DMS53 treated with DMSO at 0.1 percent for 48 hours (cell line): ENCODE results near the gene HNRNPM.

ENCODE experiments used
- DNase-seq: peaks from one replicate; lab custom pipeline; 2025; ENCODE audit not compliant: unreplicated experiment; lab: John Stamatoyannopoulos, UW

HNRNPM gene

DNA sequence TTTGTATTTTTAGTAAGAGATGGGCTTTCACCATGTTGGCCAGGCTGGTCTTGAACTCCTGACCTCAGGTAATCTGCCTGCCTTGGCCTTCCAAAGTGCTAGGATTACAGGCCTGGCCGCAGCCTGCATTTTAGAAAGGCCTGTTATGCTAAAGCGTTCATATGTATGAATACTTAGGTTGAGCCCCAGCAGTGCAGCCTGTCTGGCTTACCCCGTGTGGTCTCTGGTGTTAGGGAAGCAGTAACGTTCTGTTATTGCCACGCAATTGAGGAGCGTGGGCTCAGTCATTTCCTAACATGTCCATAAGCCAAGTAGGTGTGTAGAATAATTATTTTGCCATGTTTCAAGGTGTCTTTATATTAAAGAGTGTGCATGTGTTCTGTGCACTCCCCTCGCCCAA, 14.3 kb downstream of the HNRNPM start:
- DNase-seq, result no peak

DNA sequence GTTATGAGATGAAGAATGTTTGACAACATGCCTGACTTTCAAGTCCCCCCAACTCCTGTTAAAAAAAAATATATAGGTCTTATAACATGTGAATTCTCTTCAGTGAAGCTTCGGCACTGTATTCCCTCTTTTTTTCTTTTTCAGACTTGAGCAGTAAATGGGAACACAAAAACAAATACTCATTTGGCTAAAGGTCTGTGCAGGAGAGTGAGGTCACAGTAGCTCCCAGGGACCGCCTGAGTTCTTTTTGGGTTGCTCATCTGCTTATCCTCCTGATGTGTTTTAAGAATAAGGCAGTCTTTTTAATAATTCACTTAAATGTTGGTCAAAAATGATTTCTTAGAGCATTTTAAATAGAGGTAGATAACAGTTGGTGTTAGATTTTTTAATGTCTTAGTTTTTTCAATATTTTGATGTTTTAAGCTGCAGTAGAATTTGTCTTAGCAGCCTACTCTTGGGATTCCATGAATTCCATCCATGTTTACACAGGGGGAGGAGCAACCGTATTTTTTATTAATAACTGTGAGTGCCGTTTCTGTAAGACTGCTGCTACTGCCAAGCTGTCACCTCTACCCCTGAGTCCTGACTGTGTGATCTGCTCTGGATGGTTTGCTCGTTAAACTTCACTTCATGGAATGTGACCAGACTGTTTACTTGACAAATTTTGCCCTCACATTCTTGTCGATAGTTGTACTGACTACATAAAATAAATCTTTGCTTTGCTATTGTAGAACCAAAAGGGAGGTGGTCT, 14.9 kb downstream of the HNRNPM start:
- DNase-seq, result no peak

- no peak for DNase-seq
Measured at GRCh38 chr19:8460516-8461298, 15.9 kb downstream of the HNRNPM start.

- DNase-seq, result no peak
Measured at GRCh38 chr19:8461376-8461775, 16.6 kb downstream of the HNRNPM start.

- DNase-seq, result no peak
Measured at GRCh38 chr19:8461891-8462290, 17.1 kb downstream of the HNRNPM start.

DNA sequence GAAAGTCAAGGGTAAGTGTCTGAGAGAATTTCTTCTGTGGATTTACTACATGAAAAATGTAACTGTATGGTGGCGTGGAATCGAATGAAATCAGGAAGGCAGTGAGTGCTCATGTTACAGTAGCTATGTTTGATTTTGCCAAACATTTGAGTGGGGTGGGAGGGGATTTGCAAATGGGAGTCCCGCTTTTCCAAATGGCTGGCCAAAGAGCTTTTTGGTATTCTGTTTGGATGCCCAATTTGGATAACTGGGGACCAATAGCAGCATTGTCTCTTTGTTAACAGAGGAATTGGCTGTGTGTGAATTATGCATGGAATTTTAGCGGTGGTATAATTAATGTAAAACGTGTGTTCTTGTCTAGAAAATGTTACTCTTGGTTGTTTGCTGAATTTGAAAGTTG, 17.8 kb downstream of the HNRNPM start:
- DNase-seq, result no peak

- no peak for DNase-seq
Measured at GRCh38 chr19:8463365-8463764, 18.6 kb downstream of the HNRNPM start.

DNA sequence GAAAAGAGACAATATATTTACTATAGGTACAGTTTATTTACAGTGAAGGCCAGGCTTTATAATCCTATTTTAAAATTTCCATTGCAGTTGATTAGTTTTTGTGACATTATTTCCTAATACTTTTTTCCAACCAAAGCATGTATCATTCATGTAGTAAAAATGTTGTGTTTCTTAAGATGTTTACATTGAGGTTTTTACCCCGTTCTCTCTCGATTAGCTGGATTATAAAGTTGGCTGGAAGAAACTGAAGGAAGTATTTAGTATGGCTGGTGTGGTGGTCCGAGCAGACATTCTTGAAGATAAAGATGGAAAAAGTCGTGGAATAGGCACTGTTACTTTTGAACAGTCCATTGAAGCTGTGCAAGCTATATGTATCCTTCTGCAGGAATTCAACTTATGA, 21.2 kb downstream of the HNRNPM start:
- DNase-seq, result no peak

GRCh38 chr19:8468124-8468523, 23.3 kb downstream of the HNRNPM start:
- no peak for DNase-seq

- DNase-seq, result no peak
Measured at GRCh38 chr19:8468761-8469373, 24.1 kb downstream of the HNRNPM start.

DNA sequence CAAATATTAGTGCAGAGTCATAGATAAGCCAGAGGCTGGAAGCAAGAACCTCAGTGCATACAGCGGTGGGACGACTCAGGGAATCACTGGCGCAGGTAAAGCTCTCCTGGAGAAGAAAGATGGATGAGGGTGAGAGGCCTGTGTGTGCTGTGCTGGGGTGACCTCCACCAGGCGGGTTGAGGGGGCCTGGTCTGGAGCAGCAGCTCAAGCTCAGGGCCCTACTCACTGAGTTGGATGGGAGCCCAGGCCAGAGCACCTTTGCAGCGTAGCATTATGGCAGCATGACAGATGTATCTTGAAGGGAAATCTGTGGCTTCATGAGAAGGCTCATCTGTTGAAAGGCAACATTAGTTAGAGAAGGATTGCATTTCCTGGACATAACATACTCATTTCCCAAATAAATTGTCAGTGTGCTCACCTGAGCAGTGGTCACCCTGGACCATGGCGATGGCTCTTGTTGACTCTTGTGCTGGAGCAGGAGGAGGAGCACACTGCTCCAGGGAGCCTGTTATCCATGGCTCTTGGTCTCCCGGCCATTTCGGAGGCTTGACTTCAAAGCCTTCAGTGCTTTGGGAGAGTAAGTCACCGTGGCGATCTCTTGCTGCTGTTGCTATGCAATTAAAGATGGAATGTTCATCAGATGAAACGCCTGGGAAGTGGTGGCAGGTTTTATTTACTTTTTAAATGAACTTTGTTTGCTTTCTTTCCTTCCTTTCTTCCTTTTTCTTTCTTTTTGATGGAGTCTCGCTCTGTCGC, 25.0 kb downstream of the HNRNPM start:
- DNase-seq, result no peak

DNA sequence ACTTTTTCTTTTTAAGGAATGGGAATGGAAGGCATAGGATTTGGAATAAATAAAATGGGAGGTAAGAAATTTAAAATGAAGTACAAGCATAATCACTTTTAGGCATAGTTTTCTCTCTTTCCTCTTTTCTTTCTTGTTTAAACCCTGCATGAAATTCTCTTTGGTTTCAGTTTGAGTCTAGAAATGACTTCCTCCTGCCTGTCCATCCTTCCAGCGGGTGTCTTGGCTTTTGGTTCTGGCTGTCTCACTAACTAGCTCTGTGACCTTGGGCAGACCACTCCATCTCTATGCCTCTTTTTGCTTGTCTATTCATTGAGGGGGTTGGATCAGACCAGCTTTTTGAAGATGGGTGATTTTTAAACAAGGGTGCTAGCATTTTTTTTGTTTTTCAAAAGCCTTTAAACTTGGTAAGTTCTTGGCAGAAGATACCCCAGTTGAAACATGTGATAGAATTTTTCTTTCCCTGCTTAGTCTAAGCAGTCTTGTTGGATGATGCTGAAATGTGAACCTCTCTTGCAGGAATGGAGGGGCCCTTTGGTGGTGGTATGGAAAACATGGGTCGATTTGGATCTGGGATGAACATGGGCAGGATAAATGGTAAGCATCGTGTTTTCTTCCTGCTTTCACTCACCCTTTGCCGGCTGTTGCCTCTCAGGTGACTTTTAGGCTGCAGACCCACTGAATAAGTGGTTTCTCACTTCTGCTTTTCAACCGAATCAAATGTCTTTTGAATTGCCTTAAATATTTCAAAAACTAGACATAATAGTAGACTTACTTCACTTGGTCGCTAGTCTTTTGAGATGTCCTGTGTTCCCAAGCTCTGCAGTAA, 29.1 kb downstream of the HNRNPM start:
- no peak for DNase-seq

- no peak for DNase-seq
Measured at GRCh38 chr19:8475005-8475404, 30.2 kb downstream of the HNRNPM start.

- no peak for DNase-seq
Measured at GRCh38 chr19:8476524-8476923, 31.7 kb downstream of the HNRNPM start.

DNA sequence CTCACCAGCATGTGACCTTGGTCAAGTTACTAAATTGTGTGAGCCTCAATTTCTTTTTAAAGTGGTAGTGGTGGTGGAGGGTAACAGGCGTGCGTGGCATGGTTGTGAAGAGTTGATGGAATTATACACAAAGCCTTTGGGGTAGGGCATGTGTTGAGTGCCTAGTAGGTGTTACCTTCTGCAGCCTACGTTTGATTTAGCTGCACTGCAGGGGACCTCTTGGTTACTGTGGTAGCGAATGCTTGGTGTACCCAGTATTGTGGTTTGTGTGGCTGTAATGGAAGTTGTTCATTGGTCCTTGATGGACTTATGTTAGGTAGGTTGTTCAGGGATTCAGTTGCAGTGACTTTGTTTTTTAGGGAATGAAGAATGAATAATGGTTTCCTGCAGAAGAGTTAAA, 33.1 kb downstream of the HNRNPM start:
- no peak for DNase-seq

- DNase-seq, result no peak
Measured at GRCh38 chr19:8478598-8478997, 33.8 kb downstream of the HNRNPM start.

- DNase-seq, result no peak
Measured at GRCh38 chr19:8481201-8481600, 36.4 kb downstream of the HNRNPM start.

GRCh38 chr19:8481616-8482015, 36.8 kb downstream of the HNRNPM start:
- DNase-seq, result no peak

- DNase-seq, result no peak
Measured at GRCh38 chr19:8482696-8483095, 37.9 kb downstream of the HNRNPM start.

DNA sequence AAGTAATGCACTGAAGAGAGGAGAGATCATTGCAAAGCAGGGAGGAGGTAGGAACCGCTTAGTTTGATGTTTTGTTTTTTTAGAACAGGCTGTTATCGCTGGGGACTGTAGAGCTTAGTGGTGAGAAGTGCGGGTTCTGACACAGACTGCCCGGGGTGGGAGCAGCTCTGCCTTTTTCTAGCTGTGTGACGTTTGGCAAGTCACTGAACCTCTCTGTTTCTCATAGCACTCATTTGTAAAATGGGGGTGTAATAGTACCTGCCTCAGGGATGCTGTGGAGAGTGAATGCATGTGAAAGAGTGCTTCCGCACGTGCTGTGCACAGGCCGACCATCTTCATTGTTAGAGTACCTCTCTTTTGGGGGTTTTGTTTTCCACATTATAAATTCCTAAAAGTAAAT, 38.4 kb downstream of the HNRNPM start:
- no peak for DNase-seq
